Adipose tissue (tissue), 3 donors: ENCODE data around the gene OLIG1. TPM values are rescaled to one million over a fixed set of nuclear protein-coding genes. Genes with fewer than 3 reads are reported as not detected.

Experiments used
- H3K27ac ChIP-seq: one replicate; pipeline ENCODE4 v1.5.1; 2013; ENCODE audit warnings: low read depth, low read length
- WGBS, 3 donors: extraction: QIAGEN DNeasy Blood & Tissue Kit; methylation state at CpG; one replicate each; pipeline ENCODE4 v1.1.7; 2013; 5-methylcytosine and 5-hydroxymethylcytosine counted together
- polyA plus RNA-seq, 3 donors: library from polyadenylated mRNA; stranded (reverse); fragments of 200-250 nt; gene quantifications; one replicate each; pipeline ENCODE4 v1.2.3, GENCODE V29; 2013
- donor health status: healthy with polysubstance abuse.
- donor health status: Bipolar disorder and iron deficiency.
- donor health status: healthy.

Gene OLIG1
- polyA plus RNA-seq, 3 donors = 0.07 to 0.67 (median 0.28) TPM

- WGBS, 3 donors = 6 to 23% (median 14%) methylated on average over 19 of the region's 19 CpGs
- H3K27ac ChIP-seq = no peak overlapping the region
Measured at GRCh38 chr21:33029385-33029921, 40.5 kb upstream of the OLIG1 start.

- WGBS, 3 donors = 27 to 41% (median 32%) methylated on average over 10 of the region's 10 CpGs
- no peak overlapping the region for H3K27ac ChIP-seq
Measured at GRCh38 chr21:33029975-33030461, 39.9 kb upstream of the OLIG1 start.

- no peak overlapping the region for H3K27ac ChIP-seq
- 23 to 38% (median 37%) methylated on average over 6 of the region's 6 CpGs for WGBS, 3 donors
Measured at GRCh38 chr21:33030633-33031032, 39.3 kb upstream of the OLIG1 start.

GRCh38 chr21:33031152-33031911 is 38.6 kb upstream of the OLIG1 start:
- 21 to 47% (median 28%) methylated on average over 10 of the region's 10 CpGs for WGBS, 3 donors
- H3K27ac ChIP-seq = no peak overlapping the region

GRCh38 chr21:33032434-33033047 is 37.4 kb upstream of the OLIG1 start:
- no peak overlapping the region for H3K27ac ChIP-seq
- 17 to 45% (median 24%) methylated on average over 10 of the region's 10 CpGs for WGBS, 3 donors

- 3 to 34% (median 13%) methylated on average over 63 to 76 of the region's 76 CpGs for WGBS, 3 donors
- no peak overlapping the region for H3K27ac ChIP-seq
Measured at GRCh38 chr21:33033094-33033951, 36.6 kb upstream of the OLIG1 start.

GRCh38 chr21:33033961-33034413 is 36.0 kb upstream of the OLIG1 start:
- WGBS, 3 donors = 27 to 58% (median 50%) methylated on average over 19 to 20 of the region's 20 CpGs
- no peak overlapping the region for H3K27ac ChIP-seq

- no peak overlapping the region for H3K27ac ChIP-seq
- WGBS, 3 donors = 74 to 86% (median 83%) methylated on average over 1 of the region's 1 CpG
Measured at GRCh38 chr21:33035147-33035546, 34.8 kb upstream of the OLIG1 start.

GRCh38 chr21:33036430-33037162 is 33.3 kb upstream of the OLIG1 start:
- no peak overlapping the region for H3K27ac ChIP-seq
- WGBS, 3 donors = 22 to 34% (median 22%) methylated on average over 11 of the region's 11 CpGs

GRCh38 chr21:33037501-33037900 is 32.4 kb upstream of the OLIG1 start:
- 71 to 82% (median 74%) methylated on average over 3 of the region's 3 CpGs for WGBS, 3 donors

GRCh38 chr21:33039536-33039935 is 30.4 kb upstream of the OLIG1 start:
- 65 to 79% (median 77%) methylated on average over 7 of the region's 7 CpGs for WGBS, 3 donors
- H3K27ac ChIP-seq = no peak overlapping the region

More at GRCh38 chr21:33037501-33037900, 32.4 kb upstream of the OLIG1 start:
- no peak overlapping the region for H3K27ac ChIP-seq

GRCh38 chr21:33040215-33040614 is 29.7 kb upstream of the OLIG1 start:
- WGBS, 3 donors = 87 to 94% (median 94%) methylated on average over 3 of the region's 3 CpGs
- H3K27ac ChIP-seq = no peak overlapping the region

GRCh38 chr21:33041981-33042380 is 28.0 kb upstream of the OLIG1 start:
- WGBS, 3 donors = 42 to 55% (median 53%) methylated on average over 2 of the region's 2 CpGs
- H3K27ac ChIP-seq = no peak overlapping the region

- no peak overlapping the region for H3K27ac ChIP-seq
- WGBS, 3 donors = 52 to 58% (median 58%) methylated on average over 4 of the region's 4 CpGs
Measured at GRCh38 chr21:33042812-33043211, 27.1 kb upstream of the OLIG1 start.

- WGBS, 3 donors = 63 to 74% (median 71%) methylated on average over 6 to 8 of the region's 8 CpGs
- H3K27ac ChIP-seq = no peak overlapping the region
Measured at GRCh38 chr21:33046455-33046854, 23.5 kb upstream of the OLIG1 start.

- WGBS, 3 donors = 51 to 68% (median 63%) methylated on average over 5 of the region's 5 CpGs
- H3K27ac ChIP-seq = no peak overlapping the region
Measured at GRCh38 chr21:33047231-33047630, 22.7 kb upstream of the OLIG1 start.

- WGBS, 3 donors = 68 to 90% (median 89%) methylated on average over 16 of the region's 16 CpGs
- no peak overlapping the region for H3K27ac ChIP-seq
Measured at GRCh38 chr21:33051925-33052324, 18.0 kb upstream of the OLIG1 start.

GRCh38 chr21:33053951-33054350 is 16.0 kb upstream of the OLIG1 start:
- no peak overlapping the region for H3K27ac ChIP-seq
